GM18951 (cell line): Measurements from ENCODE around the gene MPDZ.

Experiments used
- POLR2A ChIP-seq: IDR thresholded peaks from 4 replicates; pipeline ENCODE4 v1.6.1; 2011; ENCODE audit warnings: mild to moderate bottlenecking; ENCODE audit not compliant: insufficient read length, insufficient read depth; ENCODE audit errors: extremely low read depth
- in situ Hi-C: fragments of 300-500 bp; cut with MboI; formaldehyde crosslinking; loops from one replicate; pipeline ENCODE4 v1.12.0; 2022; ENCODE audit warnings: low sequenced_read_pairs, mixed read lengths, inconsistent platforms; ENCODE audit not compliant: unreplicated experiment

MPDZ gene, protein sequence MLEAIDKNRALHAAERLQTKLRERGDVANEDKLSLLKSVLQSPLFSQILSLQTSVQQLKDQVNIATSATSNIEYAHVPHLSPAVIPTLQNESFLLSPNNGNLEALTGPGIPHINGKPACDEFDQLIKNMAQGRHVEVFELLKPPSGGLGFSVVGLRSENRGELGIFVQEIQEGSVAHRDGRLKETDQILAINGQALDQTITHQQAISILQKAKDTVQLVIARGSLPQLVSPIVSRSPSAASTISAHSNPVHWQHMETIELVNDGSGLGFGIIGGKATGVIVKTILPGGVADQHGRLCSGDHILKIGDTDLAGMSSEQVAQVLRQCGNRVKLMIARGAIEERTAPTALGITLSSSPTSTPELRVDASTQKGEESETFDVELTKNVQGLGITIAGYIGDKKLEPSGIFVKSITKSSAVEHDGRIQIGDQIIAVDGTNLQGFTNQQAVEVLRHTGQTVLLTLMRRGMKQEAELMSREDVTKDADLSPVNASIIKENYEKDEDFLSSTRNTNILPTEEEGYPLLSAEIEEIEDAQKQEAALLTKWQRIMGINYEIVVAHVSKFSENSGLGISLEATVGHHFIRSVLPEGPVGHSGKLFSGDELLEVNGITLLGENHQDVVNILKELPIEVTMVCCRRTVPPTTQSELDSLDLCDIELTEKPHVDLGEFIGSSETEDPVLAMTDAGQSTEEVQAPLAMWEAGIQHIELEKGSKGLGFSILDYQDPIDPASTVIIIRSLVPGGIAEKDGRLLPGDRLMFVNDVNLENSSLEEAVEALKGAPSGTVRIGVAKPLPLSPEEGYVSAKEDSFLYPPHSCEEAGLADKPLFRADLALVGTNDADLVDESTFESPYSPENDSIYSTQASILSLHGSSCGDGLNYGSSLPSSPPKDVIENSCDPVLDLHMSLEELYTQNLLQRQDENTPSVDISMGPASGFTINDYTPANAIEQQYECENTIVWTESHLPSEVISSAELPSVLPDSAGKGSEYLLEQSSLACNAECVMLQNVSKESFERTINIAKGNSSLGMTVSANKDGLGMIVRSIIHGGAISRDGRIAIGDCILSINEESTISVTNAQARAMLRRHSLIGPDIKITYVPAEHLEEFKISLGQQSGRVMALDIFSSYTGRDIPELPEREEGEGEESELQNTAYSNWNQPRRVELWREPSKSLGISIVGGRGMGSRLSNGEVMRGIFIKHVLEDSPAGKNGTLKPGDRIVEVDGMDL (N-terminal part only)

GRCh38 chr9:13279284-13280141 is at the start of gene MPDZ:
MPDZ (minus strand) TSS chr9:13279692; CDS start chr9:13250315, 29,377 bp downstream.
- in situ Hi-C loops = no loop called here
- no peak for TF ChIP-seq POLR2A

GRCh38 chr9:13324988-13325387 is 45.5 kb upstream of the MPDZ start:
- TF ChIP-seq POLR2A = no peak
- in situ Hi-C loops = no loop called here

GRCh38 chr9:13322828-13323550 is 43.5 kb upstream of the MPDZ start:
- TF ChIP-seq POLR2A = no peak
- in situ Hi-C loops = no loop called here

DNA sequence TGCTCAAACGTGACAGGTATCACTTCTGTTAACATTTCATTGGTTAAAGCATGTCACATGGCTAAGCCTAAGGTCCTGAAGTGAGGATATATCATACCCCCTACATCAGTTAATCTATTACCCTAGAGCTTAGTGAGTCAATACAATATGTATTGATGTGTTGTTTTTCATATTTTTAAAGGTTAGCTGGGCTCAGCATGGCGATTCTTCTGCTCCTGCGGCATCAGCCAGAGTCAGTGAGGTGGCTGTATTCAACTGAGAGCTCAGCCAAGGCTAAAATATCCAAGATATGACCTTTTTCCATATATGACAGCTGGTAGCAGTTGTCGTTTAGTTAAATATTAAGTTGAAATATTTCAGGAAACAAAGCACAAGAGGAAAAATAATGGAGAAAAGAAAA is 38.5 kb upstream of the MPDZ start:
- TF ChIP-seq POLR2A = no peak
- in situ Hi-C loops = no loop called here

DNA sequence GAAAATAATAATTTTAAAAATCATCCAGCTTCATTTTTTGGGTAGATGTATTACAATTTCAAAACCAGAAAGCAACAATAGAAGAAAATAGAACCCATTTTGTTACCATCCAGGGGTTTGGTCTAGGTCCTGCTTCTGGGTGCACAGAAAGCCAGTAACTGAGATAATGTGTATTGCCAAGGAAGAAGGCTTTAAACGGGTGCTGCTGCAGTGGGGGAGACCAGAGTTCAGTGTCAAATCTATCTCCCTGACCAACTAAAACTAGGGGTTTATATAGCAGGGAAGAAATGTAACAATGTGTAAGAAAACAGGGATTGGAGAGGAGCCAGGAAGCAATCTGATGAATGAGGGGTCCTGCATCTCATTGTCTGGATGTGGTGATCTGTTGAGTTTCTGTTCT is 17.5 kb upstream of the MPDZ start:
- in situ Hi-C loops = no loop called here
- TF ChIP-seq POLR2A = no peak

- in situ Hi-C loops = no loop called here
- TF ChIP-seq POLR2A = no peak
These were observed 16.1 kb upstream of the MPDZ start for GRCh38 chr9:13295556-13295955.

- in situ Hi-C loops = no loop called here
- TF ChIP-seq POLR2A = no peak
These were observed 13.3 kb upstream of the MPDZ start for GRCh38 chr9:13292782-13293181.

DNA sequence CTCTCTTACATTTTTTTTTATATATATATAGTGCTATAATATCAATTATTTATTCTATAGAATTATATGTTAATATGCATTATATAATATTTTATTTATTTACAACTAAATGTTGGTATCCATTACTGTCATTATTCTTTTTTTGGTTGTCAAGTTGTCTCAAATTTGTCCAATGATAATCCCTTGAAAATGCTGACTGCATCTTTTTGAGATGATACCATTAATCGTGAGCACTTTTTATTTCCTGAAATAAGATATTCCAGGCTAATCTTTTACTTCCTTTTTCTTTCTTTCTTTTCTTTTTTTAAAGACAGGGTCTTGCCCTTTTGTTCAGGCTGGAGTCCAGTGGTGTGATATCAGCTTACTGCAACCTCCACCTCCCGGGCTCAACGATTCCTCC is 12.7 kb upstream of the MPDZ start:
- in situ Hi-C loops = no loop called here
- TF ChIP-seq POLR2A = no peak

DNA sequence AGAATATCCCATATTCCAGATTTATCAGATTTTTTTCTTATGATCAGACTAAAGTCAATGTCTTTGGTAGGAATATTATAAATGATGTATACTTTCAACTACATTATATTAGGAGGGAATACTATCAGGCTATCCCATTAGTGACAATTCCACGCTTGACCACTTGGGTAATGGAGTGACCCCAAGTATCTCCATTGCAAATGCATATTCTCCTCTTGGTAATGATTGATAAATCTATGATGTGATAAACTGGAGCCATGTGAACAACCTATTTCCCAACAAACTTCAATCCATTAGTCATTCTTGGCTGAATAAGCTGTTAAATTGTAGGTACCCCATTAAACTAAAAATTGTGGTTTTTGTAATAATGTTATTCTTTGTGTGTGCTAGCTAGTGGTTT is 12.2 kb upstream of the MPDZ start:
- in situ Hi-C loops = no loop called here
- TF ChIP-seq POLR2A = no peak

DNA sequence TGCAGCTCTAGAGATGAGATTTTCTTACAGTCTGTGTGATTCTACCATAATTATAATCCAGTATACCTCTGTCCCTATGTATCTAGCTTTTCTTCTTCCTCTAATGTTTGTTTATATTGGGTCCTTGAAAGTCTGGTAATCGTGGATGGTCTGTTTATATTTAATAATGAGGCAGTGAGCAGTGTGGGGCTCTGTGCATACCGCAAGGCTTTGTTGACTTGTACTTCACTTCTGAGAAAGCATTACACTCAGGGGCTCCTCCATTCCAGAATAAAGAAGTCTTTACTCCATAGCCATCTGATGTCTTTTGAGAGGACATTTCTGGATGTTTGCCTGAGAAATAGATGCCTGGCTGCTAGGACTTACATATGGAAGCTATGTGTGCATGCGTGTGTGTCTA is 4.5 kb upstream of the MPDZ start:
- TF ChIP-seq POLR2A = no peak

DNA sequence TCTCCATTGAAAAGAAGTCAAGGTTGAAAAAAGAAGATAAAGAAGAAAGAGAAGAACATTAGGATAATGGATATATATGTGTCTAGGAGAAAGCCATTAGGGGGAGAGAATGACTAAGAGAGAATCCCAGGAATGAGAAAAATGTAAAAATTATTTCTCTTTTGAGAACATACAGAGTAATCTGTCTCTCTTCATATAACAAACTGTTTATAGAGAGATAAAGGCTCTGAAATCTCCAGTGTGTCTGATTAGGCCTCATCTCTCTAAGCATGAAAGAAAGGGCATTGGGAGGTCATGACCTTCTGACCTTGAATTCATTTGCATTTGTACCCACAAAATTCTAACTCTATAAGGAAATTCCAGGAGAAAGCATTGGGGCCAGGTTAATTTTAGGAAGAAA is 3.5 kb upstream of the MPDZ start:
- in situ Hi-C loops = no loop called here
- TF ChIP-seq POLR2A = no peak

More for the DNA sequence above, 4.5 kb upstream of the MPDZ start:
- in situ Hi-C loops = no loop called here
